ENCODE measurements around the gene FEZ2. TPM values are rescaled to one million over a fixed set of nuclear protein-coding genes. Genes with fewer than 3 reads are reported as not detected.

FEZ2 gene
- total and polyA plus RNA-seq, 10 of the 15 experiments (the other 5 are each of a cell fraction or from before 2014, with no cell fraction given): 3.0 to 15.4 (median 6.6) TPM

- TF ChIP-seq, protein P1, sequence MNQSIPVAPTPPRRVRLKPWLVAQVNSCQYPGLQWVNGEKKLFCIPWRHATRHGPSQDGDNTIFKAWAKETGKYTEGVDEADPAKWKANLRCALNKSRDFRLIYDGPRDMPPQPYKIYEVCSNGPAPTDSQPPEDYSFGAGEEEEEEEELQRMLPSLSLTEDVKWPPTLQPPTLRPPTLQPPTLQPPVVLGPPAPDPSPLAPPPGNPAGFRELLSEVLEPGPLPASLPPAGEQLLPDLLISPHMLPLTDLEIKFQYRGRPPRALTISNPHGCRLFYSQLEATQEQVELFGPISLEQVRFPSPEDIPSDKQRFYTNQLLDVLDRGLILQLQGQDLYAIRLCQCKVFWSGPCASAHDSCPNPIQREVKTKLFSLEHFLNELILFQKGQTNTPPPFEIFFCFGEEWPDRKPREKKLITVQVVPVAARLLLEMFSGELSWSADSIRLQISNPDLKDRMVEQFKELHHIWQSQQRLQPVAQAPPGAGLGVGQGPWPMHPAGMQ (IDR thresholded peaks at IDR 0.05; ENCODE audit: borderline replicate concordance): no peak
Observed at GRCh38 chr2:36625304-36625703, 27.3 kb upstream of the FEZ2 start (continued).

DNA sequence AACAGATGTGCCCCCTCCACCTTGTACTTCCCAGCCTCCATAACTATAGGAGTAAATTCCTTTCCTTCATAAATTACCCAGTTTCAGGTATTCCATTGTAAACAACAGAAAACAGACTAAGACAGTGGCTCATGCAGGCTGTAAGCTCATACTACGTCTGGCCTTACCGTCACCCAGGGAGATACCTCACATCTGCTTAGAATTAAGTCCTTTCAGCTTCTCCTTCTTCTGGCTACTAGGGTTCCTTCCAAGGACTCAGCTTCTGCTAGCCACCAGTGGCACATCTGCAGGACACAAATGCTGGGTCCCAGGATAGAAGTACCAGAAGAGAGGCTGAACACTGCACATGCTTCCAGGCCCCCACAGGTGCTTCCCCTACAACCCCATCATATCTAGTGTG, 22.4 kb upstream of the FEZ2 start:
- in situ Hi-C loops (cut with MboI) (no loop called here), intact Hi-C loops (cut with micrococcal nuclease; ENCODE audit: unreplicated experiment) (no loop called here)
- ATAC-seq (no peak), FAIRE-seq (no peak), DNase-seq (ENCODE audit: low read depth, low spot score) (no peak)
- no peak overlapping the region for H3K4me3 ChIP-seq
- POLR2A ChIA-PET: no interaction called here
- H3K27me3 ChIP-seq (replicated peaks in 1 of 2; ENCODE audit: control insufficient read depth in 2 of 2, insufficient read depth in 2 of 2, low read length in 1 of 2): no peaks in the 10 kb centered on the region; a peak in 1 of 4 replicates
- SMC1A ChIA-PET (ENCODE audit: uncharacterized antibody, unreplicated experiment): no interaction called here
- H2AFZ ChIP-seq (ENCODE audit: control insufficient read depth, low read depth, low read length): no peak overlapping the region
- no peaks in the 10 kb centered on the region for H4K20me1 ChIP-seq (ENCODE audit: control insufficient read depth, insufficient read depth)
- TF ChIP-seq NFXL1 (IDR thresholded peaks at IDR 0.05; ENCODE audit: borderline replicate concordance) (no peak), ZNF217 (IDR thresholded peaks at IDR 0.05) (no peak), IRF3 (IDR thresholded peaks at IDR 0.05) (no peak), SMAD1 (IDR thresholded peaks at IDR 0.05; ENCODE audit: low read depth, partially characterized antibody) (no peak)
- no peaks in the 10 kb centered on the region for H3K4me1 ChIP-seq (ENCODE audit: control insufficient read depth, insufficient read depth, low read length)
- RAD21 ChIA-PET (ENCODE audit: unreplicated experiment): no interaction called here
- no peak overlapping the region for H3K27ac ChIP-seq (ENCODE audit: control insufficient read depth, insufficient read depth)
- no peaks in the 10 kb centered on the region for H3K9me3 ChIP-seq (replicated peaks; ENCODE audit: control insufficient read depth, insufficient read depth, low read length)
- no peak overlapping the region for H3K4me2 ChIP-seq (ENCODE audit: control insufficient read depth, insufficient read depth)
- no peak overlapping the region for H3K9ac ChIP-seq (ENCODE audit: control insufficient read depth, insufficient read depth, low read length)
- H3K36me3 ChIP-seq (ENCODE audit: control insufficient read depth in 2 of 2, insufficient read depth in 2 of 2, low read length in 1 of 2): no peaks in the 10 kb centered on the region
- BruUV-seq (replicated peaks): no TSS peak
- H3K79me2 ChIP-seq (ENCODE audit: control insufficient read depth, insufficient read depth, low read length): no peaks in the 10 kb centered on the region
- WGBS (ENCODE audit: insufficient coverage, insufficient replicate concordance, low lambda C conversion rate, missing lambda C conversion rate): 92% methylated on average over 2 of the region's 2 CpGs
- CTCF ChIA-PET: no interaction called here

Data from GM12878 (cell line).